ENCODE results near the gene KLF6.
"Not testable (repeated sequence)": the region's sequence is repeated elsewhere in the genome, so short reads cannot be mapped to it uniquely, and the experiment has no call there.

Gene KLF6

DNA sequence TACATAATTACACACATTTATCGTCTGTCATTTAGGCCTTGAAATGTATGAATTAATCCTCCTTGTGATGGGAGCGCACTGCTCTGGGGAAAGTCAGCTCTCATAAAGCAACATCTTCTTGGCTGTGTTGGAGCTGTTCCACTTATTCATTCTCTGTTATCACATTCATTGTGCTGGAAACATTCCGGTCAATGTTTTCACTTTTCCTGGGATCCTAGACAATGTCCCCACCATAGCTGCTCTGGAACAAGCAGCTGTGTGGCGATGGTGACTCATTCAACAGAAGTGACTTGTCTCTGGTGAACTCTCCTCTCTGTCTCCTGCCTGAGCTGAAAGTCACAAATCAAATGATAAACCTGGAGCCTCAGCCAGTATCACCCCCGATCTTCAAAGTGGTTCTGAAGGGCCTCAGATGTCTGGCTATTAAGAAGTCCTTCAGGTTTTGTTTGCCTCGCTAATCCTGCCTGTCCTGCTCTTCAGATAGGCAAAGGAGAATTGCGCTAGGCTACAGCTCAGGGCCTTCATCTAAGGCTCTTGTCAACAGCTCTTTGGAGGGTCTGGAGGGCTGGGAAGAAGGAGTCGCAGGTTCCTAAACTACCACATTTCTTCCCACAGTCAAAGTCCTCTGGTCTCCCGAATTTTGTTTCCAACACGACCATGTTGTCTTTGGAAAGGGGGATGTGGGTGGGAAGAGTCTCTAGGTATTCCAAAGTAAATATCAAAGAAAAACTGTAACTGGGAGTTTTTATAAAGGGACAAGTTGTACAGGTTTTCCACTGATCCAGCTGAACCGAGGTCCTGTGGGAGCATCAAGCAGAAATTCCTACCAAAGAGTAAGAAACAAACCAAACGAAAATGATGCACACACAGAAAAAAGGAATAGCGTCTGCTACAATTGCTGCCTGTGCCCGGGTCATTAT lies 29.3 kb downstream of the KLF6 start:
- DNase-seq: no peak

DNA sequence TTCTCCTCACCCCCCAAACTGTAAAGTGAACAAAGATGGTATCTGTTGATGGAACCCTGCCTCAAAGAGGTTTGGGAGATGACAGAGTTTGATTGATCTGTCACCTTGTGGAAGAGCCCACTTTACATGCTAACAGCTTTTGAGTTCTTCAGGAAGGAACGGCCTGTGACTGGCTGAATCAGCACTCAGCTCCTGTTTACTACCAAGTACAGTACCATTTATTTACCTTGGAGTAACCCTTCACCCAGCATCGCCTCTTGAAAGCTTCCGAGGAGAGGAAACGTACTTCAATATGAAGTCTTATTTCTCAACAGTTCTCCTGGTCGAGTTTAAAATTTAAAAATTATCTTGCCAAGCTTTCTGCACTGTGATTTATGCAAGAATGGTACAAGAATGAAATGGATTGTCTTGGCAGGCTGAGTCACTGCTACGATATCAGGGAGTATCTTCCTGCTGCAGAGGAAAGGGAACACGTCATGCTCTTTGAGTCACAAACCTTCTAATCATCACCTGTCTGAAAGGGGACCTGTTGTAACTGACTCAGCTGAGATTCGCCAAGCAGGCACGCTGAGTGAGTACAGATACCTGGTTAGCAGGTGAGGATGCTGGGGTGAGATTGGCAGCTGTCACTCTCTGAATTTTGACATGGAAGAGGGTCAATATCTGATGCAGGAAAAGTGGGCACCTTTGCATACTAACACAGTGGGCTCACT lies 30.1 kb downstream of the KLF6 start:
- no peak for DNase-seq

DNA sequence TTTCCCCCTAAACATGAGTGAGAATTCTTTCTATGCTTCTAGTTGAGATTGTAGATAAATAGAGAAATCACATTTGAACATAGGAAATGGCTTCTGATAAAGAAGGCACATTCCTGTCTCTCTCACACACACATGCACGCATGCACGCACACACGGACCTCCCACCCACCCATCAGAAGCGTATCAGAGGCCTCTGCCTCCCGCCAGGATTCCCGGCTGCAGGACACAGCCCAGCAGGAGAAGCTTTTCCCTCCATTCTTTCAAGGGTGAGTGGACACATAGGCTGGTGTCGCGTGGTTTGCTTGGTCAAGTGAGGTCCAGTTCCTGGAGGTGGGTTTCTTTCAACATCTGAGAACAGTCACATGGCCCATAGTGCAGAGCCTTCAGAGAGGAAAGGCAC lies 34.2 kb downstream of the KLF6 start:
- no peak for DNase-seq

GRCh38 chr10:3750006-3750816 lies 34.8 kb downstream of the KLF6 start:
- DNase-seq: no peak

GRCh38 chr10:3749600-3749999 lies 35.4 kb downstream of the KLF6 start:
- DNase-seq: no peak

DNA sequence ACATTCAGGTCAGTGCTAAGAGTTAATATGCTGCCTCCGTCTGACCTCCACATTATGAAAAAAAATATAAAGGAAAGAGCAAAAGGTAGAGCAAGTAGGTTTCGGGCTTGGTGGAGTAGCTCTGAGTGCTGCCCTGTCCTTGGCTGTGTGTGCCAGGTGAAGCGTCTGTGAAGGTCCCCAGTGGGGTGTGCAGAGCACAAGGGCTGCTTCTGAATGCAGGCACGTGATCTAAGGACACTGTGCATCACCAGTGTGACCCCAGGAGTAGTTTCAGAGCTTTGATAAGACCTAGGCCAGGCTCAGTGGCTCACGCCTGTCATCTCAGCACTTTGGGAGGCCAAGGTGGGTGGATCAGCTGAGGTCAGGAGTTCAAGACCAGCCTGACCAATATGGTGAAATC lies 36.0 kb downstream of the KLF6 start:
- no peak for DNase-seq

DNA sequence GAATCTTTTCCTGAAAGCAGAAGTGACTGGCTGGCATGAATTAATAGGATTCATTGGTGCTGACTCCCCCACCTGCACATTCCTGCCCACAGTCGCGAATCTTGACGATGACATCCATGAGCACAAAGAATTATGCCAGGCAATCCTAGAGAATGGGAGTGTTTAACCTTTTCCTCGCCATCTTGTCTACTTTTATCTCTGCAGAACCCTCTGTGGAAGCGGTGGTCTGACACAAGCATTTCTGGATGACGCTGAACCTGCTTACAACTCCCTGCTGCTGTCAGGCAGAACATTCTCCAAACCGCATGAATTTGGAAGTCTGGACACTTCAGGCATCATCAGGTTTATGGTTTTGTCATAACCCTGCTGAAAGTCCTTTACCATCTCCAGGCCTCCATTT lies 36.5 kb downstream of the KLF6 start:
- DNase-seq: no peak

DNA sequence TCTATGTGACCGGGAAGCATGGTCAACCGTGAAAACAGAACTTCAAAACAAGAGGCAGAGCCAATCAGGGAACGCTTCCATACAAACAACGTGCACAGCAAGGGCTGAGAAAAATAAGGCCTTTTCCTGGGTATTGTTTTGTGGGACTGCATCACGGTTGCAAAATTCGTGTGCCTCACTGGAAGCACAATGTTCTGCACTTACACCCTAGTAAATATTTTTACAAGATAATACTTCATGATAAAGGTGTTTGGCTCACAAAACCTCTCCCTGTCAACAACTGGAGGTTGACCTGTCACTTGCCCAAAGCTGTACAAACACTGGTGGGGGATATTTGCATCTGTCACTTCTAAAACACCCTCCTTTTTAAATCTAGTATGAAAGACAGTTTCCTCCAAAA lies 37.0 kb downstream of the KLF6 start:
- DNase-seq: no peak

GRCh38 chr10:3747248-3747960 lies 37.6 kb downstream of the KLF6 start:
- DNase-seq: no peak

- DNase-seq: no peak
These were observed 38.4 kb downstream of the KLF6 start for GRCh38 chr10:3746634-3747033.

GRCh38 chr10:3745521-3745920 lies 39.5 kb downstream of the KLF6 start:
- DNase-seq: no peak

DNA sequence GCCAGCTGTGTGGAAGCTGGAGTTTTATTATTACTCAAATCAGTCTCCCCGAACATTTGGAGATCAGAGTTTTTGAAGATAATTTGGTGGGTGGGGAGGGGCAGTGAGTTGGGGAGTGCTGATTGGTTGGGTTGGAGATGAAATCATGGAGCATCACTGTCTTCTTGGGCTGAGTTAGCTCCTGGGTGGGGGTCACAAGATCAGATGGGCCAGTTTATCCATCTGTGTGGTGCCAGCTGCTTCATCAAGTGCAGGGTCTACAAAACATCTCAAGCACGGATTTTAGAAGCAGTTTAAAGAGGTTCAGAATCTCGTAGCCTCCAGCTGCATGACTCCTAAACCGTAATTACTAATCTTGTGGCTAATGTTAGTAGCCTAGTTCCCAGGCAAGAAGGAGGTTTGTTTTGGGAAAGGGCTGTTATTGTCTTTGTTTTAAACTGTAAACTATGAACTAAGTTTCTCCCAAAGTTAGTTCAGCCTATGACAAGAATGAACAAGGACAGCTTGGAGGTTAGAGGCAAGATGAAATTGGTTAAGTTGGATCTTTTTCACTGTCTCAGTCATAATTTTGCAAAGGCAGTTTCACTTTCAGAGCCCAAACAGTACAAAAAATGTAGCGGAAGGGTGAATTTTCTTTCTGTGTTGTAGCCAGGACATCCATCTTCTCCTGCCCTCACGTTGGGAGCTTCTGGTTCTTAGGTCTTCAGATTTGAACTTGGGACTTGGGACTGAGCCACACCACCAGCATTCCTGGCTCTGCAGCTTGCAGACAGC lies 43.1 kb downstream of the KLF6 start:
- DNase-seq: no peak

- no peak for DNase-seq
These were observed 44.7 kb downstream of the KLF6 start for GRCh38 chr10:3740157-3740871.

DNA sequence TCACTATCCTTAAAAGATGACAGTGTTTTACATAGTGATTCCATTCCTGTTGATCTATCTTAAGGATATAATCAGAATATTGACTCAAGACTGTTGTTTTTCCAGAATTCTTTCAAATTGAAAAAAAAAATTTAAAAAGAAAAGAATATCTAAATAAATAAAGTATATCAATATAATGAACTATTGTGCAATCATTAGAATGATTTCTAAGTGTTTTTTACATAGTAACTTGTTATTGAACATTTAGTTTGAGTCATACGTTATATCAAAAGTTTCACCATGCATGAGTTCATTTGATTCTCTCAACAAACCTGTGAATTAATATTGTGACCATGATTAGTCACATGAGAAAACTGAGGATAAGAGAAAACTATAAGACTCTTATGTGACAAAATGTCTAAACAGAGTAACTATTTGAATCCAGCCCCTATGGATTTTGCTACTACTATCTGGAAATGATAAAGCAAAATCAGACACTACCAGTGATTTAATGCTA lies 46.1 kb downstream of the KLF6 start:
- DNase-seq: no peak

- DNase-seq: no peak
These were observed 47.1 kb downstream of the KLF6 start for GRCh38 chr10:3737864-3738263.

- DNase-seq: no peak
These were observed 49.8 kb downstream of the KLF6 start for GRCh38 chr10:3735175-3735574.

- no peak for DNase-seq
These were observed 50.9 kb downstream of the KLF6 start for GRCh38 chr10:3734111-3734510.

GRCh38 chr10:3732183-3732582 lies 52.8 kb downstream of the KLF6 start:
- DNase-seq: not testable (repeated sequence)

DNA sequence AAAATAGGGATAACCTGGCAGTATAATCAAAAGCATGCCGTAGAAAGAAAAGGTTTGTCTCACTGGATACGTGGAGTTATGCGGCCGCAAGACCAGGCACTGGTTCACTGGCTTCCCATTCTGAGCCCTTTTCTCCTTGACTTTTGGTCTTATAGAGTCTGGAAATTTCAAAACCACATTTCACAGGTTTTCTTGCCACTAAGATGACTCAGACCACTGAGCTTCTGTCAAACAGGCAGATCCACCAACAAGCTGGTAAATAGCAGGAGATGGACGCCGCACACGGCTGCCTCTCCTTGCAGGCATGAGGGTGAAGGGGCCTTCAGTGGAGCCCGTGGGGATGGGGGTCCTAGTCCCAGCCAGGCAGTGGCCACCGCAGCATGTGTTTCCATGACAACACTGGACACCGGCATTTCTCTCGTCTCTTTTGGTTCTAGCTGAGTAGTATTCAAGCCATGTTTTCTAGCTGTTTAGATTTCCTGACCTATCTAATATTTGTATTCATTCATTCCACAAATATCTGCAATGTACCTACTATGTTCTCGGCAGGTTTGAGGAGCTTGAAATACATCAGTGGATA lies 55.5 kb downstream of the KLF6 start:
- DNase-seq: no peak

- no peak for DNase-seq
These were observed 56.4 kb downstream of the KLF6 start for GRCh38 chr10:3728563-3728962.

GRCh38 chr10:3727268-3727667 lies 57.7 kb downstream of the KLF6 start:
- DNase-seq: no peak

Data from activated T-cell treated with anti-CD3 and anti-CD28 coated beads, Interleukin-2, amount 50 U/mL, for 1 hour (primary cell).